ENCODE data around the gene NAALADL1. TPM values are rescaled to one million over a fixed set of nuclear protein-coding genes. Genes with fewer than 3 reads are reported as not detected.
A peak's percentile ranks its signal among the peaks of the same experiment; 100 is the strongest.

The NAALADL1 gene
- total RNA-seq, 1 donor from 2014 or later: 4.3 TPM

GRCh38 chr11:65064847-65065240, 6.5 kb upstream of the NAALADL1 start:
- no peak for DNase-seq (ENCODE audit: low spot score, unreplicated experiment)
- no peaks in the 10 kb centered on the region for H3K27me3 Mint-ChIP-seq
- no peak overlapping the region for H3K27ac Mint-ChIP-seq
- no peaks in the 10 kb centered on the region for H3K4me1 Mint-ChIP-seq (ENCODE audit: low read depth)
- TF ChIP-seq, protein P1, sequence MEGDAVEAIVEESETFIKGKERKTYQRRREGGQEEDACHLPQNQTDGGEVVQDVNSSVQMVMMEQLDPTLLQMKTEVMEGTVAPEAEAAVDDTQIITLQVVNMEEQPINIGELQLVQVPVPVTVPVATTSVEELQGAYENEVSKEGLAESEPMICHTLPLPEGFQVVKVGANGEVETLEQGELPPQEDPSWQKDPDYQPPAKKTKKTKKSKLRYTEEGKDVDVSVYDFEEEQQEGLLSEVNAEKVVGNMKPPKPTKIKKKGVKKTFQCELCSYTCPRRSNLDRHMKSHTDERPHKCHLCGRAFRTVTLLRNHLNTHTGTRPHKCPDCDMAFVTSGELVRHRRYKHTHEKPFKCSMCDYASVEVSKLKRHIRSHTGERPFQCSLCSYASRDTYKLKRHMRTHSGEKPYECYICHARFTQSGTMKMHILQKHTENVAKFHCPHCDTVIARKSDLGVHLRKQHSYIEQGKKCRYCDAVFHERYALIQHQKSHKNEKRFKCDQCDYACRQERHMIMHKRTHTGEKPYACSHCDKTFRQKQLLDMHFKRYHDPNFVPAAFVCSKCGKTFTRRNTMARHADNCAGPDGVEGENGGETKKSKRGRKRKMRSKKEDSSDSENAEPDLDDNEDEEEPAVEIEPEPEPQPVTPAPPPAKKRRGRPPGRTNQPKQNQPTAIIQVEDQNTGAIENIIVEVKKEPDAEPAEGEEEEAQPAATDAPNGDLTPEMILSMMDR (IDR thresholded peaks at IDR 0.05; ENCODE audit: unreplicated experiment): no peak
- no peak overlapping the region for H3K4me3 Mint-ChIP-seq (ENCODE audit: low read depth)
- H3K36me3 Mint-ChIP-seq (ENCODE audit: insufficient read depth): no peaks in the 10 kb centered on the region
- H3K9me3 Mint-ChIP-seq (ENCODE audit: low read depth): no peaks in the 10 kb centered on the region

- TF ChIP-seq, protein P1 (IDR thresholded peaks at IDR 0.05; ENCODE audit: unreplicated experiment): no peak
- Mint-ChIP-seq H3K27me3 (no peaks in the 10 kb centered on the region), H3K27ac (no peak overlapping the region), H3K9me3 (ENCODE audit: low read depth) (no peaks in the 10 kb centered on the region), H3K4me1 (ENCODE audit: low read depth) (no peaks in the 10 kb centered on the region), H3K4me3 (ENCODE audit: low read depth) (no peak overlapping the region), H3K36me3 (ENCODE audit: insufficient read depth) (no peaks in the 10 kb centered on the region)
- no peak for DNase-seq (ENCODE audit: low spot score, unreplicated experiment)
Measured at GRCh38 chr11:65063532-65063931, 5.2 kb upstream of the NAALADL1 start.

- Mint-ChIP-seq H3K27me3 (no peaks in the 10 kb centered on the region), H3K4me3 (ENCODE audit: low read depth) (no peak overlapping the region), H3K4me1 (ENCODE audit: low read depth) (no peaks in the 10 kb centered on the region), H3K27ac (no peak overlapping the region), H3K36me3 (ENCODE audit: insufficient read depth) (no peaks in the 10 kb centered on the region), H3K9me3 (ENCODE audit: low read depth) (no peaks in the 10 kb centered on the region)
- no peak for DNase-seq (ENCODE audit: low spot score, unreplicated experiment)
- TF ChIP-seq, protein P1 (IDR thresholded peaks at IDR 0.05; ENCODE audit: unreplicated experiment): peak; percentile 27
Measured at GRCh38 chr11:65060913-65061408, 2.6 kb upstream of the NAALADL1 start.

- H3K9me3 Mint-ChIP-seq (ENCODE audit: low read depth): no peaks in the 10 kb centered on the region
- H3K4me3 Mint-ChIP-seq (ENCODE audit: low read depth): no peak overlapping the region
- no peak overlapping the region for H3K27ac Mint-ChIP-seq
- H3K27me3 Mint-ChIP-seq: no peaks in the 10 kb centered on the region
- no peaks in the 10 kb centered on the region for H3K4me1 Mint-ChIP-seq (ENCODE audit: low read depth)
- no peak for DNase-seq (ENCODE audit: low spot score, unreplicated experiment)
- no peaks in the 10 kb centered on the region for H3K36me3 Mint-ChIP-seq (ENCODE audit: insufficient read depth)
- TF ChIP-seq, protein P1 (IDR thresholded peaks at IDR 0.05; ENCODE audit: unreplicated experiment): no peak
Measured at GRCh38 chr11:65059959-65060824, 1.8 kb upstream of the NAALADL1 start.

- Mint-ChIP-seq H3K36me3 (ENCODE audit: insufficient read depth) (no peaks in the 10 kb centered on the region), H3K9me3 (ENCODE audit: low read depth) (no peaks in the 10 kb centered on the region), H3K27ac (no peak overlapping the region), H3K4me1 (ENCODE audit: low read depth) (no peaks in the 10 kb centered on the region), H3K27me3 (no peaks in the 10 kb centered on the region), H3K4me3 (ENCODE audit: low read depth) (no peak overlapping the region)
- no peak for DNase-seq (ENCODE audit: low spot score, unreplicated experiment)
- TF ChIP-seq, protein P1 (IDR thresholded peaks at IDR 0.05; ENCODE audit: unreplicated experiment): no peak
Measured at GRCh38 chr11:65059523-65059922, 1.2 kb upstream of the NAALADL1 start.

Measured in progenitor cell of endocrine pancreas (in vitro differentiated cells).